ENCODE data around the gene TTC32.

The TTC32 gene

DNA sequence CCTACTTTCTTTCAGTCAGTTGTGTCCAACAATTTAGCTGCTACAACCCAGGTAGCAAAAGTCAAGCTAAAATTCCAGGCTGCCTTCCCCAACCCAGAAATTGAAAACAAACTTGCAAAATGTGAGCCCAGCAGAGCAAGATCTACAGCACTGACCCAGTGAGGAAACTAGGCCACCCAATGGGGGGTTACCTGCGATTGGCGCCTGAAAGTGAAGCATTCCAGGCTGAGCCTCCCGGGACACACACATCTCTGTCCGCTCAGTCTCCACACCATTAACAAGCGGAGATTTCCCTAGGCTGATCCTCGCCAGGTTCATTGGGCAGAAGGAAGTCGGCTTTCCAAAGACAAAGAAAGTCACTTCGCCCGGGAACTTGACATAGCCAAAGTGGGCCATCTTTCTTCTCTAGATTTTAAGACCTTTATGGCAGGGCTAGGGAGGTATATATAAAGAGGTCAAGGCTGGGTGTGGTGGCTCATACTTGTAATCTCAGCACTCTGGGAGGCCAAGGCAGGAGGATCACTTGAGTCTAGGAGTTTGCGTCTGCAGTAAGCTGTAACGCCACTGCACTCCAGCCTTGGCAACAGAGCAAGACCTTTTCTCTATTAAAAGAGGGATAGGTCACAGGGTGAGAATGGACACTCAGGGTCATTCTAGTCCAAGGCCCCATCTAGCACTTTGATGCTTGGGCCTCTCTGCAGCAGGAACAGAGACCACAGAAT, 53.6 kb downstream of the TTC32 start:
- no peak for DNase-seq

DNA sequence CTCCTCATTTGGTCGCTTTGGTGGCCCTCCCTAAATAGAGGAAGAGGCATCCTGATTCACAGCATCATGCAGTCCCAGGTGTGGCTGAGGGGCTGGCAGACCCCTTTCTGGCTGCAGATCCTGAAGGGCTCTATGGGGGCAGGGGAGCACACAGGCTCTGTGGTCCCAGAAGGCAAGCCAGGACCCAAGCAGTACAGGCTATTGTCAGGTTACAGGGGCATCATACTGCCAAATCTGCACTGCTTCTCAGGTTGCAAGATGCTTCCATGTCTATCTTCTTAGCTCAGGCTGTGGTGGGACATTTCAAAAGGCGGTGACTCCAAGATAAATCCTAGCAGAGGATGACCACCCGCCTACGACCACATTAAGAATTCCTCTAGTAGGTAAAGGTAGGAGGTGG, 54.3 kb downstream of the TTC32 start:
- no peak for DNase-seq
